Natural killer cell (primary cell): Measurements from ENCODE around the gene NR6A1. TPM values are rescaled to one million over a fixed set of nuclear protein-coding genes. Genes with fewer than 3 reads are reported as not detected.

ENCODE experiments used
- ATAC-seq, 3 donors: fragments of 150-1000 bp in 2 of 3; fragments of 200-7000 bp in 1 of 3; cut with Tn5 transposase; 1 replicate in 1 of 3; 2 replicates in 2 of 3; pipeline ENCODE4 v1.10.0; 2021; ENCODE audit warnings: mild to moderate bottlenecking in 2 of 3, moderate library complexity in 2 of 3
- DNase-seq, 2 donors: peaks; one replicate each; pipeline versions ENCODE4 v3.0.0 to v3.0.0-alpha.2; 2013 to 2021; ENCODE audit warnings: mixed read lengths in 1 of 2
- H3K27ac ChIP-seq: one replicate; pipeline ENCODE4 v1.5.1; 2013; ENCODE audit warnings: mild to moderate bottlenecking, low read length
- H3K27me3 ChIP-seq: one replicate; pipeline ENCODE4 v1.6.1; 2013; ENCODE audit warnings: low read length; ENCODE audit not compliant: control insufficient read depth, insufficient read depth
- H3K36me3 ChIP-seq: one replicate; pipeline ENCODE4 v1.6.1; 2013; ENCODE audit warnings: low read length; ENCODE audit not compliant: control insufficient read depth, insufficient read depth
- H3K4me1 ChIP-seq: one replicate; pipeline ENCODE4 v1.6.1; 2013; ENCODE audit warnings: low read length; ENCODE audit not compliant: control insufficient read depth, insufficient read depth
- H3K4me3 ChIP-seq: one replicate; pipeline ENCODE4 v1.5.1; 2013; ENCODE audit warnings: low read length
- H3K9me3 ChIP-seq: one replicate; pipeline ENCODE4 v1.6.1; 2013; ENCODE audit warnings: low read length; ENCODE audit not compliant: control insufficient read depth, insufficient read depth
- H3K27ac Mint-ChIP-seq, 2 donors: one replicate each; pipeline ENCODE4 v1.8.0; 2022; ENCODE audit warnings: mild to moderate bottlenecking in 2 of 2, mixed read lengths in 2 of 2, moderate library complexity in 1 of 2
- H3K27me3 Mint-ChIP-seq, 2 donors: one replicate each; pipeline ENCODE4 v1.8.0; 2022; ENCODE audit warnings: low read depth in 2 of 2, mixed read lengths in 2 of 2
- H3K36me3 Mint-ChIP-seq: one replicate; pipeline ENCODE4 v1.8.0; 2022; ENCODE audit warnings: mixed read lengths
- H3K4me1 Mint-ChIP-seq, 2 donors: one replicate each; pipeline ENCODE4 v1.8.0; 2022; ENCODE audit warnings: mixed read lengths in 2 of 2
- H3K4me3 Mint-ChIP-seq: one replicate; pipeline ENCODE4 v1.8.0; 2022; ENCODE audit warnings: mild to moderate bottlenecking, moderate library complexity, mixed read lengths
- H3K9me3 Mint-ChIP-seq, 2 donors: one replicate each; pipeline ENCODE4 v1.8.0; 2022; ENCODE audit warnings: mixed read lengths in 2 of 2
- CTCF ChIP-seq: fragments of 200-600 bp; IDR thresholded peaks from one replicate; pipeline ENCODE4 v1.8.0; 2022; ENCODE audit warnings: antibody characterized with exemption
- WGBS: methylation state at CpG from one replicate; pipeline ENCODE4 v1.1.7; 2013; ENCODE audit warnings: missing lambda C conversion rate; ENCODE audit not compliant: insufficient coverage; 5-methylcytosine and 5-hydroxymethylcytosine counted together
- intact Hi-C: fragments of 100-400 bp; cut with micrococcal nuclease; formaldehyde crosslinking; loops from one replicate; pipeline ENCODE4 v1.14.2; 2022
- total RNA-seq, 4 donors: library from RNA; stranded (reverse); fragments of 120-200 nt in 1 of 4; gene quantifications; one replicate each; pipeline versions ENCODE4 v1.2.3 to v1.2.4, GENCODE V29; 2013 to 2022

NR6A1 gene
- total RNA-seq, 3 donors from 2014 or later (not counting 1 experiment from before 2014, with no cell fraction given): 0.07 to 0.75 (median 0.49) TPM

- Mint-ChIP-seq H3K27me3 (peaks cover 19 to 39% of the 10 kb centered on the region in 2 donors), H3K27ac (no peak overlapping the region), H3K4me1 (no peaks in the 10 kb centered on the region), H3K9me3 (no peaks in the 10 kb centered on the region), H3K4me3 (no peak overlapping the region), H3K36me3 (no peaks in the 10 kb centered on the region)
- peaks cover 5% of the 10 kb centered on the region for H3K27me3 ChIP-seq
- intact Hi-C loops: no loop called here
- no peak overlapping the region for H3K4me3 ChIP-seq
- TF ChIP-seq CTCF: no peak
- WGBS: 99% methylated on average over 3 of the region's 3 CpGs
- DNase-seq (no peak), ATAC-seq (no peak)
- H3K4me1 ChIP-seq: no peaks in the 10 kb centered on the region
- no peak overlapping the region for H3K27ac ChIP-seq
- no peaks in the 10 kb centered on the region for H3K36me3 ChIP-seq
- no peaks in the 10 kb centered on the region for H3K9me3 ChIP-seq
Observed at GRCh38 chr9:124749284-124749683, 21.8 kb downstream of the NR6A1 start.

- Mint-ChIP-seq H3K36me3 (no peaks in the 10 kb centered on the region), H3K4me1 (no peaks in the 10 kb centered on the region), H3K4me3 (no peak overlapping the region), H3K27me3 (peaks cover 18 to 24% of the 10 kb centered on the region in 2 donors), H3K9me3 (no peaks in the 10 kb centered on the region), H3K27ac (no peak overlapping the region)
- Histone ChIP-seq H3K27me3 (peaks cover 2% of the 10 kb centered on the region), H3K9me3 (no peaks in the 10 kb centered on the region), H3K4me3 (no peak overlapping the region), H3K36me3 (no peaks in the 10 kb centered on the region), H3K27ac (no peak overlapping the region), H3K4me1 (no peaks in the 10 kb centered on the region)
- TF ChIP-seq CTCF: no peak
- intact Hi-C loops: no loop called here
- no peak for DNase-seq
- no peak for ATAC-seq
- WGBS: 85% methylated on average over 4 of the region's 4 CpGs
Observed at GRCh38 chr9:124747065-124747464, 24.0 kb downstream of the NR6A1 start.

- Mint-ChIP-seq H3K27me3 (peaks cover 6 to 16% of the 10 kb centered on the region in 2 donors), H3K36me3 (no peaks in the 10 kb centered on the region), H3K27ac (no peak overlapping the region), H3K9me3 (no peaks in the 10 kb centered on the region), H3K4me1 (no peaks in the 10 kb centered on the region), H3K4me3 (no peak overlapping the region)
- WGBS: 81% methylated on average over 5 of the region's 5 CpGs
- H3K27ac ChIP-seq: no peak overlapping the region
- H3K36me3 ChIP-seq: no peaks in the 10 kb centered on the region
- H3K4me3 ChIP-seq: no peak overlapping the region
- DNase-seq (no peak), ATAC-seq (no peak)
- H3K4me1 ChIP-seq: no peaks in the 10 kb centered on the region
- no peak for TF ChIP-seq CTCF
- H3K9me3 ChIP-seq: no peaks in the 10 kb centered on the region
- no peaks in the 10 kb centered on the region for H3K27me3 ChIP-seq
- intact Hi-C loops: no loop called here
Observed at GRCh38 chr9:124743686-124744348, 27.3 kb downstream of the NR6A1 start.

GRCh38 chr9:124742940-124743339, 28.2 kb downstream of the NR6A1 start:
- intact Hi-C loops: no loop called here
- H3K27me3 Mint-ChIP-seq: peaks cover 6 to 15% of the 10 kb centered on the region in 2 donors
- no peak for TF ChIP-seq CTCF

More at GRCh38 chr9:124742940-124743339, 28.2 kb downstream of the NR6A1 start:
- no peaks in the 10 kb centered on the region for H3K36me3 Mint-ChIP-seq
- H3K9me3 Mint-ChIP-seq: no peaks in the 10 kb centered on the region
- no peak overlapping the region for H3K27ac ChIP-seq
- H3K4me1 Mint-ChIP-seq: no peaks in the 10 kb centered on the region
- H3K4me1 ChIP-seq: no peaks in the 10 kb centered on the region
- H3K27ac Mint-ChIP-seq: no peak overlapping the region
- H3K36me3 ChIP-seq: no peaks in the 10 kb centered on the region
- no peak for DNase-seq
- no peaks in the 10 kb centered on the region for H3K9me3 ChIP-seq
- no peak overlapping the region for H3K4me3 ChIP-seq
- ATAC-seq: no peak
- H3K27me3 ChIP-seq: no peaks in the 10 kb centered on the region
- no peak overlapping the region for H3K4me3 Mint-ChIP-seq
